ENCODE results near the gene HMSD.

HMSD gene

GRCh38 chr18:63987743-63988142, 38.6 kb downstream of the HMSD start:
- Histone ChIP-seq H3K27ac (ENCODE audit: low read length) (no peak overlapping the region), H3K36me3 (replicated peaks; ENCODE audit: insufficient read depth, low read length) (no peaks in the 10 kb centered on the region), H4K20me1 (ENCODE audit: insufficient read depth, low read length) (no peaks in the 10 kb centered on the region), H3K9me2 (replicated peaks; ENCODE audit: insufficient read depth, low read length) (no peaks in the 10 kb centered on the region), H3K4me2 (ENCODE audit: low read depth, low read length) (no peak overlapping the region), H3F3A (ENCODE audit: insufficient read depth, low read length) (no peaks in the 10 kb centered on the region), H2AFZ (ENCODE audit: low read length) (no peak overlapping the region), H3K4me3 (ENCODE audit: low read length) (no peak overlapping the region), H3K9me3 (replicated peaks; ENCODE audit: insufficient read depth, low read length) (no peaks in the 10 kb centered on the region), H3K4me1 (ENCODE audit: low read length) (no peaks in the 10 kb centered on the region), H3K9ac (ENCODE audit: low read length) (no peak overlapping the region), H3K79me2 (ENCODE audit: low read length) (no peaks in the 10 kb centered on the region), H3K27me3 (replicated peaks; ENCODE audit: insufficient read depth, low read length) (no peaks in the 10 kb centered on the region)
- TF ChIP-seq EZH2 (optimal IDR thresholded peaks at IDR 0.05; ENCODE audit: low read depth, low read length) (no peak), EZH2phosphoT487 (IDR thresholded peaks at IDR 0.05; ENCODE audit: low read length) (no peak), CTCF (IDR thresholded peaks at IDR 0.05; ENCODE audit: low read length) (no peak)
- DNase-seq, result no peak

GRCh38 chr18:63992751-63993150, 43.6 kb downstream of the HMSD start:
- Histone ChIP-seq H3K4me3 (ENCODE audit: low read length) (no peak overlapping the region), H3K4me2 (ENCODE audit: low read depth, low read length) (no peak overlapping the region), H3K9me3 (replicated peaks; ENCODE audit: insufficient read depth, low read length) (no peaks in the 10 kb centered on the region), H3K27me3 (replicated peaks; ENCODE audit: insufficient read depth, low read length) (no peaks in the 10 kb centered on the region), H3K4me1 (ENCODE audit: low read length) (no peaks in the 10 kb centered on the region), H3K9me2 (replicated peaks; ENCODE audit: insufficient read depth, low read length) (no peaks in the 10 kb centered on the region), H3F3A (ENCODE audit: insufficient read depth, low read length) (no peaks in the 10 kb centered on the region), H3K36me3 (replicated peaks; ENCODE audit: insufficient read depth, low read length) (no peaks in the 10 kb centered on the region), H2AFZ (ENCODE audit: low read length) (no peak overlapping the region), H3K9ac (ENCODE audit: low read length) (no peak overlapping the region), H3K79me2 (ENCODE audit: low read length) (no peaks in the 10 kb centered on the region), H4K20me1 (ENCODE audit: insufficient read depth, low read length) (no peaks in the 10 kb centered on the region), H3K27ac (ENCODE audit: low read length) (no peak overlapping the region)
- no peak for DNase-seq
- TF ChIP-seq CTCF (IDR thresholded peaks at IDR 0.05; ENCODE audit: low read length), result no peak
- no peak for TF ChIP-seq EZH2phosphoT487 (IDR thresholded peaks at IDR 0.05; ENCODE audit: low read length)
- no peak for TF ChIP-seq EZH2 (optimal IDR thresholded peaks at IDR 0.05; ENCODE audit: low read depth, low read length)

- peak; percentile 32 for DNase-seq
- Histone ChIP-seq H3K4me3 (ENCODE audit: low read length) (no peak overlapping the region), H3K9me2 (replicated peaks; ENCODE audit: insufficient read depth, low read length) (no peaks in the 10 kb centered on the region), H3K79me2 (ENCODE audit: low read length) (no peaks in the 10 kb centered on the region), H3K9me3 (replicated peaks; ENCODE audit: insufficient read depth, low read length) (no peaks in the 10 kb centered on the region), H3K27ac (ENCODE audit: low read length) (no peak overlapping the region), H3K36me3 (replicated peaks; ENCODE audit: insufficient read depth, low read length) (no peaks in the 10 kb centered on the region), H2AFZ (ENCODE audit: low read length) (no peak overlapping the region), H4K20me1 (ENCODE audit: insufficient read depth, low read length) (no peaks in the 10 kb centered on the region), H3K4me2 (ENCODE audit: low read depth, low read length) (no peak overlapping the region), H3F3A (ENCODE audit: insufficient read depth, low read length) (no peaks in the 10 kb centered on the region), H3K4me1 (ENCODE audit: low read length) (no peaks in the 10 kb centered on the region), H3K9ac (ENCODE audit: low read length) (no peak overlapping the region), H3K27me3 (replicated peaks; ENCODE audit: insufficient read depth, low read length) (no peaks in the 10 kb centered on the region)
- no peak for TF ChIP-seq EZH2 (optimal IDR thresholded peaks at IDR 0.05; ENCODE audit: low read depth, low read length)
- peak; percentile 85 for TF ChIP-seq CTCF (IDR thresholded peaks at IDR 0.05; ENCODE audit: low read length)
Measured at GRCh38 chr18:63994783-63995399, 45.8 kb downstream of the HMSD start.
